ENCODE measurements around the gene SMARCE1. TPM values are rescaled to one million over a fixed set of nuclear protein-coding genes. Genes with fewer than 3 reads are reported as not detected.

SMARCE1 gene
- polyA plus RNA-seq, 1 donor = 115 TPM

DNA sequence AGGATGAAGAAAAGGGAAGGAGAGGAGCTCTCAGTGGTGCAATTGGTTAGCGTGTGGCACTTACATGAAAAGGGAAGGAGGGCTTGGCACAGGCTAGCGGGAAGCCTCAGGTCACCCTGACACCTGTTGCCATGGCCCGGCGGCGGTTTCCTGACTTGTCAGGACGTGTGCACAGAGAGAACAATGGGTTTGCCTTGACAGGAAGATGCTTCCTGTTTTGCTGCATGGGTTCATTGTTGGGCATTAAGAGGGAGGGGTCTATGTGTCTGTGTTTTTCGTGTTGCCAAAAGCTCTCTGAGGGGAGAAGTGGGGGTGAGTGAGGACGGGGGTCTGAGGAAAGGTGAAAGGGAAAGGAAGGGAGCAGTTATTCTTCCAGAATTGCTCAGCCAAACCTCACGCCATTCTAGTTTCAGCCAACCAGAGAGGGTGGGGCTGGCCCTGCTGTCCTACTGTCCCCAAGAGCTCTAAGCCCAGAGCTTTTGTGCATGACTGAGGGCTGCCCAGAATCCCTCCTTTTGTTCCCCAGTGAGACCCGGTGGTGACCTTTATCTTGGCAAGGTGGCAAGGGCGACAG, 65.2 kb downstream of the SMARCE1 start:
- DNase-seq (ENCODE audit: low read depth) = no peak

DNA sequence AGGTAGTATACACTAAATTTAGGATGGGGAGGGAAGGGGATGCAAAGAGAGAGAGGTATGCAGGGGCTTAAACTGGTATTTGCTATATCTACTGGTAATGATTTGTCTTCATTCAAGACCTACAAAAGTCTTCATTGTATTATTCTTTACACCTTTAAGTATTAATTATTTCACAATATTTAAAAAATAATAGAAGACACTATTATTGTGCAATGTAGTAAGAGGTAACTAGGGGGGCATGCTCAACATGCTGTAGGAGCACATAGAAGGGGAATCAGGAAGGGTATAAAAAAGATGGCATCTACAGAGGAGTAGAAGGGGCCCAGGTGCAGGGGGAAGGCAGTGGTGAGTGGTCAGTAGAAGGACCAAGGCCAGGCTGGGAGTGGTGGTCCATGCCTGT, 67.5 kb downstream of the SMARCE1 start:
- DNase-seq (ENCODE audit: low read depth) = no peak

DNA sequence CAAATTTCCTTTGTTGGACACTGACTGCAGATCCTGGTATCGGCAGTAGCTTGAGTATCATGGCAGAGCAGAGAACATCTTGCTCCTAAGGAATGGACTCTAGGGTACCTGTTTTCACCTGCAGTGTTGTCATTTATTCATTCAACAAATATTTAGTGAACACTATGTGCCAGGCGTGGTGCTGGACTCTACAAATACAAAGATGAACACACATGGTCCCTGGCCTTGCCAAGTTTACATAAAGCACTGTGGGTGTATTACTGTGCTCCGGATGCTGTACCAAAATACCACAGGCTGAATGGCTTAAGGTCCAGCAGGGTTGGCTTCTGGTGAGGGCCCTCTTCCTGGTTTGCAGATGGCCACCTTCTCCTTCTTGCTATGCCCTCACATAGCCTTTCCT, 68.1 kb downstream of the SMARCE1 start:
- DNase-seq (ENCODE audit: low read depth) = no peak

DNA sequence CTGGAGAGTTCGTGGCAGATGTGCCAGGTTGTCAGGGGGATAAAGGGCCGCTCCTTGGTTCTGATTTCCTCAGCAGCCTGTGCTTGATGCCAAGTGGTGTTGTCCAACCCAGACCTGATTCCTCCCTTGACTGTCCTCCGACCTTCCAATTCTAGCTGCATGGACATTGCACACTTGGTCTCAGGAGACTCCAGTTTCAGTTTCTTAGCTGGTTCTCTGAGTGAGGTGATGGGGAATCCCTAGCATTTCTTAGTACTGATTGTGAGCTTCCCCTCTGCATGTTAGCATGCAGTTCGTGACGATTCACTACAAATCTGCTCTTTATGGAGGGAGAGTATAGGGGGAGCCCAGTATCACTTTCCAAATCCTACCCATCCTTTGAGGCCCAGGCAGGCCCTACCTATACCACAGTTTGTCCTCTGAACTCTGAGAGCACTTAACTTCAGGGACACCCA, 70.0 kb downstream of the SMARCE1 start:
- DNase-seq (ENCODE audit: low read depth) = no peak

DNA sequence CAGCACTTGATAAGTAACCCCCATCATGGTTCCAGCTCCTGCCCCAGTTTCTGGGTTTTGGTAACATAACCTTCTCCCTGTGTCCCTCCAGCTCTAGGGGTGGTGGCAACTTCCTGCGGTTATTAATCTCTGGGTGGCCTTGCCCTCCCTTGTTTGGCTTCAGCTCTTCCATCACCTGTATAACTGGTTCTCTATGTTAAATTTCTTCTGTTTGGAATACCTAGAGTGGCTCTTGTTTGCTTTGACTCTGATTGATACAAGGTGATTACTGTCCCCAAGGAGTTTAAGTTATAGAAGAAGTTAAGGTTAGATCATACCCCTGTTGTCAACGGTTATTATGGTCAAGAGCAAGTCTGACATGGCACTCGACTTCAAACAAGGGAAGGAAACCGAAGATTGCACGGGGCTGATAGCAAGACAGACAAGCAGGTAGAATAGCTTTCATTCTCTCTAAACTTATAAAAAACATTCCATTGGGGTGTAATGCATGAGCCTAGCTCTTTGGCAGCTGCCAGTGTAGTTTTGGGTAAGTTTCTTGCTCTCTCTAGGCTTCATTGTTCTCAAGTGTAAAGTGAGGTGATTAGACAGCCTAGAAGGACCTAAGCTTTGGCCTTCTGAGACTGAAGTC, 71.4 kb downstream of the SMARCE1 start:
- DNase-seq (ENCODE audit: low read depth) = no peak

Other genes starting within 250 kb of the SMARCE1 start
- gene TOP2A, start 229.9 kb downstream of the SMARCE1 start, polyA plus RNA-seq (ENCODE audit: insufficient read length) = 53.9 TPM
- gene IGFBP4, start 204.4 kb downstream of the SMARCE1 start, polyA plus RNA-seq (ENCODE audit: insufficient read length) = 225 TPM
- gene TNS4, start 146.2 kb downstream of the SMARCE1 start, polyA plus RNA-seq (ENCODE audit: insufficient read length) = not detected
- gene CCR7, start 82.3 kb downstream of the SMARCE1 start, polyA plus RNA-seq (ENCODE audit: insufficient read length) = 0.39 TPM
- 0.13 TPM for gene KRT222, start 17.4 kb upstream of the SMARCE1 start, polyA plus RNA-seq (ENCODE audit: insufficient read length)
- gene KRT24, start 55.9 kb upstream of the SMARCE1 start, polyA plus RNA-seq (ENCODE audit: insufficient read length) = not detected
- not detected for gene KRT25, start 107.5 kb upstream of the SMARCE1 start, polyA plus RNA-seq (ENCODE audit: insufficient read length)
- not detected for gene KRT26, start 124.4 kb upstream of the SMARCE1 start, polyA plus RNA-seq (ENCODE audit: insufficient read length)
- gene KRT27, start 134.7 kb upstream of the SMARCE1 start, polyA plus RNA-seq (ENCODE audit: insufficient read length) = not detected
- not detected for gene KRT28, start 152.1 kb upstream of the SMARCE1 start, polyA plus RNA-seq (ENCODE audit: insufficient read length)
- gene KRT10, start 174.8 kb upstream of the SMARCE1 start, polyA plus RNA-seq (ENCODE audit: insufficient read length) = 35.8 TPM
- 0.08 TPM for gene KRT12, start 219.4 kb upstream of the SMARCE1 start, polyA plus RNA-seq (ENCODE audit: insufficient read length)
- gene KRT20, start 237.4 kb upstream of the SMARCE1 start, polyA plus RNA-seq (ENCODE audit: insufficient read length) = not detected

Measured in forelimb muscle (tissue), 1 donor.